ES-I3 (cell line): ENCODE results near the gene ADK.
"Not testable (repeated sequence)": the region's sequence is repeated elsewhere in the genome, so short reads cannot be mapped to it uniquely, and the experiment has no call there.

Experiments used
- H3K36me3 ChIP-seq: 2 replicates; pipeline ENCODE4 v1.6.1; 2013; ENCODE audit warnings: mild to moderate bottlenecking, low read length, control low read depth, moderate library complexity; ENCODE audit not compliant: insufficient read depth
- H3K4me1 ChIP-seq: 2 replicates; pipeline ENCODE4 v1.6.1; 2013; ENCODE audit warnings: mild to moderate bottlenecking, control low read depth, low read length; ENCODE audit not compliant: insufficient read depth
- H3K9ac ChIP-seq: 2 replicates; pipeline ENCODE4 v1.6.1; 2013; ENCODE audit warnings: low read depth, mild to moderate bottlenecking, low read length, moderate library complexity
- H3K9me3 ChIP-seq: 2 replicates; pipeline ENCODE4 v1.6.1; 2013; ENCODE audit warnings: mild to moderate bottlenecking, low read length, moderate library complexity; ENCODE audit not compliant: control insufficient read depth, insufficient read depth

Gene ADK

GRCh38 chr10:74186678-74187077 is 35.7 kb downstream of the ADK start:
- Histone ChIP-seq H3K9ac (no peak overlapping the region), H3K36me3 (no peaks in the 10 kb centered on the region), H3K4me1 (peaks cover 13% of the 10 kb centered on the region), H3K9me3 (peaks cover 3% of the 10 kb centered on the region; the same call in 1 of the 2 replicates)

- peaks cover 12% of the 10 kb centered on the region for H3K4me1 ChIP-seq
- no peak overlapping the region for H3K9ac ChIP-seq
- no peaks in the 10 kb centered on the region for H3K36me3 ChIP-seq
- peaks cover 3% of the 10 kb centered on the region; the same call in 1 of the 2 replicates for H3K9me3 ChIP-seq
Observed at GRCh38 chr10:74187237-74187636, 36.2 kb downstream of the ADK start.

- peaks cover 15% of the 10 kb centered on the region for H3K4me1 ChIP-seq
- not testable (repeated sequence) for H3K9me3 ChIP-seq, H3K36me3 ChIP-seq, H3K9ac ChIP-seq
Observed at GRCh38 chr10:74188617-74189016, 37.6 kb downstream of the ADK start.

DNA sequence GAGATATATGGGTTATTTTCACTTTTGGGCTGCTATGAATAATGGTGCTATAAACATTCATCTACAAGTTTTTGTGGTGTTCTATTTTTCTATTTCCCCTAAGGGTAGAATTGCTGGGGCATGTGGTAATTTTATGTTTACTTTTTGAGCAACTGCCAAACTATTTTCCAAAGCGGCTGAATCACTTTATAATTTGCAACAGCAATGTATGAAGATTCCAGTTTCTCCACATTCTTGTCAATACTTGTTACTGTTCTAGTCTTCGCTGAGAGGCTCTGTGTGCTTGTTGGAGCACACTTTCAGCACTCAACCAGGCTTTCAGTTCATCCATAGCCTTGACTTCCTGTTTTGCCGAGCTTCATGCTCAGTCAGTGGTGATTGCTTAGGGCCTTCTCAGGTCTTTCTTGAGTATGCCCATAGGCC is 39.0 kb downstream of the ADK start:
- no peak overlapping the region for H3K9ac ChIP-seq
- H3K4me1 ChIP-seq: peaks cover 17% of the 10 kb centered on the region
- peaks cover 2% of the 10 kb centered on the region; the same call in 1 of the 2 replicates for H3K9me3 ChIP-seq
- H3K36me3 ChIP-seq: no peaks in the 10 kb centered on the region

DNA sequence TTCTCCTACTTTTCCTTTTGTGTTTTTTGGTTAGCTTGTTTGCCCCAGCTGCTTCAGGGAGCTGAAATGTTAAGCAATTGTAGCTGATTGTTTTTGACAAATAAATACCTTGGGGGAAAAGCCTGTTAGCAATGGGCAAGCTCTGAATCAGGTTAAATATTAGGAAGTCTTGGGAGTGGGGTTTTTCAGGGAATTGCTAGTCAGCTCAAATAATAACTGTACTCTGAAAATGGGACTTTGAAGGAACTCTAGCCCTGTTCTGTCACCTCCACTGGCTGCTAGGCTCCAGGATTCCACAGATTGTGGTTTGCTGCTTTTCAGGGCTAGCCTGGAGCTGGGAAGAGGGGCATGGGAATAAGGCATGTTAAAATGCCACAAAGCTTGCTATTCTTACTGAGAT is 39.5 kb downstream of the ADK start:
- no peaks in the 10 kb centered on the region for H3K9me3 ChIP-seq
- H3K36me3 ChIP-seq: no peaks in the 10 kb centered on the region
- H3K4me1 ChIP-seq: peaks cover 17% of the 10 kb centered on the region
- no peak overlapping the region for H3K9ac ChIP-seq

DNA sequence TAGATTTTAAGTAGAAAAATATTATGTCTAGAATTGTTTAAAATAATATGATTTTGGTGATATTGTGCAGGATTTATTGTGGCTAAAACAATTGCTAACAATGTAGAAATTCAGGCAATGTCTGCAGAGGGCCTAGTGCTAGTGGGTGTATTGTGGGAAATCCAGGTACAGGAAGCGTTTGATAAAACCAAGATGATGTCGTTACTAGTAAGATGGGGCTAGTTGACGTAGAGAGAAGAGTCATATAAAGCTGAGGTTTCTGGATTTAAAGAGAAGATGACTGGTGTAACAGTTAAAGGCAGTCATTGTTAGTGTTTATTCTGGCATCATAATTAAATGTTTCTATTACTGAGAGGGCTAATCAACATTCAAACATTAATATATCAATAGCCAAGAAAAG is 43.5 kb downstream of the ADK start:
- Histone ChIP-seq H3K9me3 (no peaks in the 10 kb centered on the region), H3K9ac (no peak overlapping the region), H3K36me3 (no peaks in the 10 kb centered on the region), H3K4me1 (peaks cover 16% of the 10 kb centered on the region)

DNA sequence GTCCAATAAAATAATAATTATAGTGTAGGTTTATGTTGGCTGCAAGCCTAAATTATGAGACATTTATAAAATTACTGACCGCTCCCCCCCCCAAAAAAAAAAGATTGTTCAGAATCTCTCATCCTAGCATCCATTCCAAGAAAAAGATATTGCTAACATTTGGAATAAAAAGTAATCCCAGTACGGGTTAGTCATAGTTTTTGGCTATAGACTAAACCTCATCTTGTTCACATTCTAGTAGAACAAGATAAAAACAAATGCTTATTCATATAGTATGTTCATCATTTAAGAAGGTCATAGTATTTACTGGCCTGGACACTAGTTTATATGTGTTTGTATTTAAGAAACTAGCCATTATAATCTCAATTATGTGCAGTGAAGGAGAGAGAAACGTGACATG is 44.0 kb downstream of the ADK start:
- no peak overlapping the region for H3K9ac ChIP-seq
- peaks cover 11% of the 10 kb centered on the region for H3K4me1 ChIP-seq
- no peaks in the 10 kb centered on the region for H3K9me3 ChIP-seq
- H3K36me3 ChIP-seq: no peaks in the 10 kb centered on the region

DNA sequence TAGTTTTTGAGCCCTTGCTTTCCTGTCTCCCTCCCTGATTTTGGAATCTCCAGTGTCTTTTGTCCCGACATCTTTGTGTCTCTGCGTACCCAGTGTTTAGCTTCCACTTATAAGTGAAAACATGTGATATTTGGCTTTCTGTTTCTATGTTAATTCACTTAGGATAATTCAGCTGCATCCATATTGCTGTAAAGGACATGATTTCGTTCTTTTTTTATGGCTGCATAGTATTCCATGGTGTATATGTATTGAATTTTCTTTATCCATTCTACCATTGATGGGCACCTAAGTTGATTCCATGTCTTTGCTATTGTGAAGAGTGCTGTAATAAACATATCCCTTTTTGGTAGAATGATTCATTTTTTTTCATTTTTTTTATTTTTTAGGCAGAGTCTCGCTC is 48.3 kb downstream of the ADK start:
- Histone ChIP-seq H3K4me1 (no peaks in the 10 kb centered on the region), H3K9ac (no peak overlapping the region), H3K36me3 (no peaks in the 10 kb centered on the region), H3K9me3 (no peaks in the 10 kb centered on the region)

DNA sequence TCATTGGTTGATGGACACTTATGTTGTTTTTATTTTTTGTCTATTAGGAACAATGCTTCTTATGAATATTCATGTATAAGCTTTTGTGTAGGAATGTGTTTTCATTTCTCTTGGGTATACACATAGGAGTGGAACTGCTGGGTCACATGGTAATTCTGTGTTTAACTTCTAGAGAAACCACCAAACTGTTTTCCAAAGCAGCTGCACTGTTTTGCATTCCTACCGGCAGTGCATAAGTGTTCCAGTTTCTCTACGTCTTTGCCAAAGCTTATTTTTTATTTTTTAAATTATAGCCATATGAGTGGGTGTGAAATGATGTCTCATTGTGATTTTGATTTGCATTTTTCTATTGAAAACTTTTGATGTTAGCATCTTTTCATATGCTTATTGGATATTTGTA is 51.3 kb downstream of the ADK start:
- no peaks in the 10 kb centered on the region for H3K4me1 ChIP-seq
- no peaks in the 10 kb centered on the region for H3K9me3 ChIP-seq
- no peaks in the 10 kb centered on the region for H3K36me3 ChIP-seq
- no peak overlapping the region for H3K9ac ChIP-seq

DNA sequence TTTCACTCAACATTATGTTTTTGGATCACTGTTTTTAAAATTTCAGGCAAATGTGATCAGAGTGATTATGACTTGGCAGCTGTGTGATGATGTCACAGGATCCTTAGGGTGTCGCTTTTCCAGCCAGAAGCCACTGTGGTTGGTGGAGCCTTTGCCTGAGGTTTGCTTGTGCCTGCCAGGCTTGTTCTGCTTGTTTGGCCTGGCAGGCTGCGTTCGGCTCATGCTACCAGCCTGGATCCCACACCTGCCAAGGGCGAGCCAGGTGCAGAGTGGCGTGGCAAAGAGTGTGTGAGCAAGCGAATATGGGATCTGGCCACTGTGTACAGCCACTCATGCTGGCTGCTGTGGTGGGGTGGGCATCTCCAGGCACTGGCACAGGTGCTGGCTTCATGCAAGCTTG is 55.7 kb downstream of the ADK start:
- Histone ChIP-seq H3K9ac (no peak overlapping the region), H3K4me1 (no peaks in the 10 kb centered on the region), H3K9me3 (no peaks in the 10 kb centered on the region), H3K36me3 (no peaks in the 10 kb centered on the region)

DNA sequence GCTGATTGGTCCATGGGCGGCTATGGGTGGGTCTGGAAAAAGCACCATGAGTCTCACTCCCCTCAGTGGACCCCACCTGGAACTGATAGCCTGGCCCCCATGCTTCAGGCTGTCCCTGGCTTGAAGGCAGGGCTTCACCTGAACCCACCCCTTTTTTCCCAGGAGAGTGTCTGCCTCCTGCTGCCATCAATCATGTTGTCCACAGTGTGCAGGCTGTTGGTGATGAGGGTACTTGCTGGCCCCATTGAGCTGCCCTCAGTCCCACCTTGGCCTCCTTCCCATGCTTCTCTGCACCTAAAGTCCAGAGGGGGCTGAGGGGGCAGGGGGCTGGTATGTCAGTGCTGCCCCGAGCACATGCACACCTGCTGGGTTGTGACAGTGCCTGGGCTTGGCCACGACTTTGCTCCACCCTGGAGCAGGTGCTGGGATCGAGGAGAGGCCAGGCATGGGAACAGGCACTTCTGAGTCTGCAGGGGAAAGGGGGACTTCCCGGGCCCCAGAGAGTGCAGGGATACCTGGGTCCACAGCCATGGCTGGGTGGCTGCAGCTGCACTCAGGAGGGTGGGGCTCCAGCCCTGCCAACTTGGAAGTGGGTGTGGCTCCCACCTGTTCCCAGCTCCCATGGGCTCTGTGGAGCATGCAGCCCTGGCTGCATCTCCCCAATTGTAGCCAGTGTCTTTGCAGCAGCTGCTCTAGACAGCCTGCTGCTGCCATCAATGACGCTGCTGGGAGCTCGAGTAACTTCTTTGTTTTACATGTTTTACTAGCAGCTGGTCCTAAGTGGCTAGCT is 56.9 kb downstream of the ADK start:
- Histone ChIP-seq H3K4me1 (no peaks in the 10 kb centered on the region), H3K36me3 (no peaks in the 10 kb centered on the region), H3K9ac (no peak overlapping the region), H3K9me3 (no peaks in the 10 kb centered on the region)

DNA sequence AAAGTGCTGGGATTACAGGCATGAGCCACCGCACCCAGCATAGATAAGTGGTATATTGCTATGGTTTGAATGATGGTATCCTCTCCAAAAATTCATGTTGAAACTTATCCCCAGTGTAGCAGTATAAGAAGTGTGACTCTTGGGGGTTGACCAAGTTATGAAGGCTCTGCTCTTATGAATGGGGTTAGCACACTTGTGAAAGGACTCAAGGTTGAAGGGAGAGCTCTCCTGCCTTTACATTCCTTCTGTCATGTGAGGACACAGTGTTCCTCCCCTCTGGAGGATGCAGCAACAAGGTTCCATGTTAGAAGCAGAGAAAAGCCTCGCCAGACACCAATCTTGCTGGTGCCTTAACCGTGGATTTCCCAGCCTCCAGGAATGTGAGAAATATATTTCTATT is 58.0 kb downstream of the ADK start:
- no peaks in the 10 kb centered on the region for H3K4me1 ChIP-seq
- H3K36me3 ChIP-seq: no peaks in the 10 kb centered on the region
- H3K9me3 ChIP-seq: no peaks in the 10 kb centered on the region
- no peak overlapping the region for H3K9ac ChIP-seq

DNA sequence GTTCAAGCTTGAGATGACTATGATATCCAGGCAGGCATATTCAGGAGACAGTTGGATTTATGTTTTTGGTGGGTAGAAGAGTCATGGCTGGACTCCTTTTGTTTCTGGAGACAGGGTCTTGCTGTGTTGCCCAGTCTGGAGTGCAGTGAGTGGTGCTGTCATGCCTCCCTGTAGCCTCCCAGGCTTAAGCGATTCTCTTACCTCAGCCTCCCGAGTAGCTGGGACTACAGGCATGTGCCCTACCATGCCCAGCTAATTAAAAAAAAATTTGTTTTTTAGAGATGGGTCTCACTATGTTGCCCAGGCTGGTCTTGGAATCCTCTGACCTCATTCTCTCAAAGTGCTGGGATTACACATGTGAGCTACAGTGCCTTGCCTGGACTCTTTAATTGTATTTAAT is 62.0 kb downstream of the ADK start:
- no peak overlapping the region for H3K9ac ChIP-seq
- H3K9me3 ChIP-seq: peaks cover 8% of the 10 kb centered on the region
- no peaks in the 10 kb centered on the region for H3K36me3 ChIP-seq
- no peaks in the 10 kb centered on the region for H3K4me1 ChIP-seq

DNA sequence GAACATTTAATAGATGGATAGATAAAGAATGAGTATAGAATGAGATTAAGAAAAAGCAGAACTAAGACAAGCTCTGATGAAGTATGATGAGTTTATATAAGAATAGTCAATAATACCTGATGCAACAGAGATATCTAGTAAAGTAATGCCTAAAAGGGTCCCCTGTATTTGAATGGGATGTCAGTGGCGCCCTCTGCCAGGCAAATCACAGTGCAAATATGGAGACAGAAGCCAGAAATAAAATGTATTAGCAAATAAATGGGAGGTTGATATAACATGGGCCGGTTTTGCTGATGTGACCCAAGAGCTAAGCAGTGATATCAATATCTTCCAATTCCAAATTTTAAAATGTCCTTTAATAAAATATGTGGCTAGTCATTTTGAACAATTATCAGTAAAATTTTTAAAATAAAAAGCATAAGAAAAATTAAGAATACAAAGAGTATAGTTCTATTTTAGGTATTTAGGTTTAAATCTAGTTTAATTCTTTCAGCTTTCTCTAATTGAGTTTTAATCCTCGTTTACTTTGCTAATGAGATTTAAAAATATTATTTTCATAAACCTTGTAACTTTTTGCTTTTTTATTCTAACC is 62.6 kb downstream of the ADK start:
- H3K36me3 ChIP-seq: no peaks in the 10 kb centered on the region
- H3K4me1 ChIP-seq: no peaks in the 10 kb centered on the region
- no peak overlapping the region for H3K9ac ChIP-seq
- peaks cover 8% of the 10 kb centered on the region for H3K9me3 ChIP-seq

DNA sequence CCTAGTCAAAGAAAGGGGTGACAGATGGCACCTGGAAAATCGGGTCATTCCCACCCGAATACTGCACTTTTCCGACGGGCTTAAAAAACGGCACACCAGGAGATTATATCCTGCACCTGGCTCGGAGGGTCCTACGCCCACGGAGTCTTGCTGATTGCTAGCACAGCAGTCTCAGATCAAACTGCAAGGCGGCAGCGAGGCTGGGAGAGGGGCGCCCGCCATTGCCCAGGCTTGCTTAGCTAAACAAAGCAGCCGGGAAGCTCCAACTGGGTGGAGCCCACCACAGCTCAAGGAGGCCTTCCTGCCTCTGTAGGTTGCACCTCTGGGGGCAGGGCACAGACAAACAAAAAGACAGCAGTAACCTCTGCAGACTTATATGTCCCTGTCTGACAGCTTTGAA is 66.1 kb downstream of the ADK start:
- not testable (repeated sequence) for H3K36me3 ChIP-seq, H3K9me3 ChIP-seq, H3K9ac ChIP-seq, H3K4me1 ChIP-seq
